ENCODE results near the gene RIC3. TPM values are rescaled to one million over a fixed set of nuclear protein-coding genes. Genes with fewer than 3 reads are reported as not detected.

RIC3 gene
- total RNA-seq, 1 experiment from 2014 or later = not detected

GRCh38 chr11:8097062-8097461, 71.8 kb downstream of the RIC3 start:
- POLR2A ChIA-PET (ENCODE audit: low non-redundant PET) = interaction anchor here (0.5 kb wide), 1 partner anchor 113 kb away, joined by 4 read pairs; no protein-coding TSS in a partner anchor
- TF ChIP-seq EZH2 (IDR thresholded peaks at IDR 0.05; ENCODE audit: borderline replicate concordance, low read depth, low read length, poor library complexity, severe bottlenecking) (no peak), CTCF (conservative IDR thresholded peaks at IDR 0.05; ENCODE audit: low read depth, low read length) (no peak)
- H3K9me3 ChIP-seq (ENCODE audit: low read depth, low read length, poor library complexity, severe bottlenecking) = no peaks in the 10 kb centered on the region
- BruUV-seq (replicated peaks) = no TSS peak
- H3K27me3 ChIP-seq (replicated peaks; ENCODE audit: insufficient read depth, low read depth, low read length, poor library complexity) = no peaks in the 10 kb centered on the region
- intact Hi-C loops (cut with micrococcal nuclease; ENCODE audit: unreplicated experiment) = loop anchor here (10.0 kb wide), 2 partner anchors 402 to 1002 kb away; no protein-coding TSS in a partner anchor
- no peak for DNase-seq (ENCODE audit: low spot score)
- no peak overlapping the region for H3K4me3 ChIP-seq (ENCODE audit: low read depth, low read length, poor library complexity, severe bottlenecking)
- H3K4me1 ChIP-seq (ENCODE audit: insufficient read depth, low read length, poor library complexity, severe bottlenecking) = no peaks in the 10 kb centered on the region
- CTCF ChIA-PET = interaction anchor here (0.6 kb wide), 2 partner anchors 7 to 64 kb away, joined by 3 to 5 read pairs; no protein-coding TSS in a partner anchor
- H3K27ac ChIP-seq (ENCODE audit: low read depth, low read length, poor library complexity, severe bottlenecking) = no peak overlapping the region
- no peaks in the 10 kb centered on the region for H3K36me3 ChIP-seq (ENCODE audit: insufficient read depth, low read length, poor library complexity, severe bottlenecking)

- ChIA-PET POLR2A (ENCODE audit: low non-redundant PET) (no interaction called here), CTCF (interaction anchor here (0.6 to 0.7 kb wide), 3 partner anchors 8 to 90 kb away, joined by 3 to 5 read pairs (median 4); no protein-coding TSS in a partner anchor)
- no peak for DNase-seq (ENCODE audit: low spot score)
- no peak for TF ChIP-seq EZH2 (IDR thresholded peaks at IDR 0.05; ENCODE audit: borderline replicate concordance, low read depth, low read length, poor library complexity, severe bottlenecking)
- no peak for TF ChIP-seq CTCF (conservative IDR thresholded peaks at IDR 0.05; ENCODE audit: low read depth, low read length)
- no TSS peak for BruUV-seq (replicated peaks)
- no peaks in the 10 kb centered on the region for H3K27me3 ChIP-seq (replicated peaks; ENCODE audit: insufficient read depth, low read depth, low read length, poor library complexity)
- H3K4me3 ChIP-seq (ENCODE audit: low read depth, low read length, poor library complexity, severe bottlenecking) = no peak overlapping the region
- H3K9me3 ChIP-seq (ENCODE audit: low read depth, low read length, poor library complexity, severe bottlenecking) = no peaks in the 10 kb centered on the region
- H3K36me3 ChIP-seq (ENCODE audit: insufficient read depth, low read length, poor library complexity, severe bottlenecking) = no peaks in the 10 kb centered on the region
- H3K27ac ChIP-seq (ENCODE audit: low read depth, low read length, poor library complexity, severe bottlenecking) = no peak overlapping the region
- intact Hi-C loops (cut with micrococcal nuclease; ENCODE audit: unreplicated experiment) = loop anchor here (10.0 kb wide), 2 partner anchors 402 to 1002 kb away; no protein-coding TSS in a partner anchor
- no peaks in the 10 kb centered on the region for H3K4me1 ChIP-seq (ENCODE audit: insufficient read depth, low read length, poor library complexity, severe bottlenecking)
Measured at GRCh38 chr11:8096575-8096974, 72.2 kb downstream of the RIC3 start.

- no TSS peak for BruUV-seq (replicated peaks)
- Histone ChIP-seq H3K4me3 (ENCODE audit: low read depth, low read length, poor library complexity, severe bottlenecking) (no peak overlapping the region), H3K4me1 (ENCODE audit: insufficient read depth, low read length, poor library complexity, severe bottlenecking) (no peaks in the 10 kb centered on the region), H3K9me3 (ENCODE audit: low read depth, low read length, poor library complexity, severe bottlenecking) (no peaks in the 10 kb centered on the region), H3K27me3 (replicated peaks; ENCODE audit: insufficient read depth, low read depth, low read length, poor library complexity) (no peaks in the 10 kb centered on the region), H3K27ac (ENCODE audit: low read depth, low read length, poor library complexity, severe bottlenecking) (no peak overlapping the region), H3K36me3 (ENCODE audit: insufficient read depth, low read length, poor library complexity, severe bottlenecking) (no peaks in the 10 kb centered on the region)
- POLR2A ChIA-PET (ENCODE audit: low non-redundant PET) = no interaction called here
- intact Hi-C loops (cut with micrococcal nuclease; ENCODE audit: unreplicated experiment) = loop anchor here (10.0 kb wide), 2 partner anchors 401 to 1001 kb away; no protein-coding TSS in a partner anchor
- CTCF ChIA-PET = interaction anchor here (0.7 kb wide), 1 partner anchor 90 kb away, joined by 4 read pairs; no protein-coding TSS in a partner anchor
- DNase-seq (ENCODE audit: low spot score) = no peak
- no peak for TF ChIP-seq EZH2 (IDR thresholded peaks at IDR 0.05; ENCODE audit: borderline replicate concordance, low read depth, low read length, poor library complexity, severe bottlenecking)
Measured at GRCh38 chr11:8095806-8096522, 72.9 kb downstream of the RIC3 start.
